Activated CD8-positive, alpha-beta T cell treated with anti-CD3 and anti-CD28 coated beads for 36 hours (primary cell): ENCODE data around the gene LYZL2. TPM values are rescaled to one million over a fixed set of nuclear protein-coding genes. Genes with fewer than 3 reads are reported as not detected.
"Not testable (repeated sequence)": the region's sequence is repeated elsewhere in the genome, so short reads cannot be mapped to it uniquely, and the experiment has no call there.

Experiments
- ATAC-seq: fragments of 200-7000 bp; cut with Tn5 transposase; one replicate; pipeline ENCODE4 v1.10.0; 2021; ENCODE audit warnings: mild to moderate bottlenecking, moderate library complexity
- CTCF ChIA-PET: fragments of 350-600 bp; sonication (Branson Sonifier 250); formaldehyde crosslinking; loops from one replicate; lab custom pipeline; 2021; ENCODE audit warnings: antibody characterized with exemption; lab: Charles Lee
- POLR2A ChIA-PET: fragments of 350-600 bp; sonication (Branson Sonifier 250); formaldehyde crosslinking; loops from one replicate; lab custom pipeline; 2021; ENCODE audit warnings: antibody characterized with exemption; lab: Charles Lee
- DNase-seq: peaks from one replicate; pipeline ENCODE4 v3.0.0-alpha.2; 2020
- H3K27ac Mint-ChIP-seq: one replicate; pipeline ENCODE4 v1.8.0; 2021; ENCODE audit warnings: mild to moderate bottlenecking, mixed read lengths
- H3K27me3 Mint-ChIP-seq: one replicate; pipeline ENCODE4 v1.8.0; 2021; ENCODE audit warnings: mixed read lengths
- H3K36me3 Mint-ChIP-seq: one replicate; pipeline ENCODE4 v1.8.0; 2021; ENCODE audit warnings: low read depth, mixed read lengths
- H3K4me1 Mint-ChIP-seq: one replicate; pipeline ENCODE4 v1.8.0; 2021; ENCODE audit warnings: low read depth, mixed read lengths
- H3K4me3 Mint-ChIP-seq: one replicate; pipeline ENCODE4 v1.8.0; 2021; ENCODE audit warnings: mild to moderate bottlenecking, moderate library complexity, mixed read lengths
- H3K9me3 Mint-ChIP-seq: one replicate; pipeline ENCODE4 v1.8.0; 2021; ENCODE audit warnings: mixed read lengths
- CTCF ChIP-seq: fragments of 200-600 bp; IDR thresholded peaks from one replicate; pipeline ENCODE4 v1.8.0; 2022; ENCODE audit warnings: antibody characterized with exemption, mild to moderate bottlenecking
- intact Hi-C: fragments of 100-400 bp; cut with micrococcal nuclease; formaldehyde crosslinking; loops from one replicate; pipeline ENCODE4 v1.10.0; 2022
- total RNA-seq, 2 experiments: library from RNA; stranded (reverse); gene quantifications; one replicate each; pipeline ENCODE4 v1.2.3, GENCODE V29; 2021

LYZL2 gene
- total RNA-seq, 2 experiments from 2014 or later: not detected

GRCh38 chr10:30606313-30606712 lies 23.2 kb downstream of the LYZL2 start:
- DNase-seq (no peak), ATAC-seq (no peak)
- Mint-ChIP-seq H3K27ac (no peak overlapping the region), H3K4me3 (no peak overlapping the region), H3K4me1 (no peaks in the 10 kb centered on the region), H3K36me3 (no peaks in the 10 kb centered on the region), H3K27me3 (peaks cover 8% of the 10 kb centered on the region), H3K9me3 (no peaks in the 10 kb centered on the region)
- ChIA-PET POLR2A (no interaction called here), CTCF (interaction anchor here (1.0 to 2.6 kb wide), 2 partner anchors 15 to 25 kb away, joined by 3 to 14 read pairs; no protein-coding TSS in a partner anchor)
- intact Hi-C loops: no loop called here
- no peak for TF ChIP-seq CTCF

DNA sequence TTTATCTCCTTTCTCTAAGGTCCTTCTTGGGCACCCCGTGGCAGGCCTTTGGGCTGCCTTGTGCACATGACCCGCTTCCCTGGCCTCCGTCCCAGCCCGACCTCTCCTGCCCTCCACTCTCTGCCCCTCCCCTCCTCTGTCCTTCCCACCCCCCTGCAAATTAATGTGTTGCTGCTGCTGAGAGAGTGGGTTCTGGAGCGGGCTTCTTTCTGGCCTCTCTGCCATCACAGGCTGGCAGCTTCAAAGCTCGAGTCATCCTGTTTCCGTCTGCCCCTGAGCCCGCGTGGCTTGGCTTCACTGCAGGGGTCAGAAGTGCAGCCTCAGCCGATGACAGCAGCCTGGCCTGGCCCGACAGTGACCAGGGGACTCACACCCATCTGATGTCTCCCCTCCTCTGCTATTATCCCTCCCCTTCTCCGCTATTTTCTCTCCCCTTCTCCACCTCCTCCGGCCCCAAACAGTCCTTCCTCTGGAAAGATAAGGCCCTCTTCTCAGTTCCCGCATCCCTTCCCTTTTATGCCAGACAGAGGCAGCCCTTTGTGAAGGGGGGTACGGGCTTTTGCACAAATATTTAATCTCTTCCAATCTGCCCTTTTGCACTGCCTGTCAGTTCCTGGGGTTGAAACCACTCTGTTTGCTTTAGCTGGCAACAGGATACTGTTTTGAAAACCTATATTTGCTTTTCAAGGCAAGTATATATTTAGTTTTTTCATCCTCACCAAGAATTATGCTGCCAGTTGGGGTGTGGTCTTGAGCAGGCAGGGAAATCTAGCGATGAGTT lies 24.0 kb downstream of the LYZL2 start:
- POLR2A ChIA-PET, intact Hi-C loops, H3K36me3 Mint-ChIP-seq: not testable (repeated sequence)

GRCh38 chr10:30603589-30603988 lies 26.0 kb downstream of the LYZL2 start:
- intact Hi-C loops: no loop called here
- Mint-ChIP-seq H3K4me1 (peaks cover 4% of the 10 kb centered on the region), H3K4me3 (no peak overlapping the region), H3K27ac (no peak overlapping the region), H3K9me3 (no peaks in the 10 kb centered on the region), H3K27me3 (peaks cover 4% of the 10 kb centered on the region), H3K36me3 (no peaks in the 10 kb centered on the region)
- ChIA-PET CTCF (interaction anchor here (1.7 to 2.3 kb wide), 3 partner anchors 13 to 36 kb away, joined by 5 to 20 read pairs (median 6); no protein-coding TSS in a partner anchor), POLR2A (no interaction called here)
- DNase-seq (no peak), ATAC-seq (no peak)
- TF ChIP-seq CTCF: no peak

More for the DNA sequence above, 24.0 kb downstream of the LYZL2 start:
- not testable (repeated sequence) for H3K27me3 Mint-ChIP-seq, H3K27ac Mint-ChIP-seq, H3K4me3 Mint-ChIP-seq, H3K4me1 Mint-ChIP-seq, H3K9me3 Mint-ChIP-seq, ATAC-seq, DNase-seq
- CTCF ChIA-PET: interaction anchor here (0.8 to 2.6 kb wide), 4 partner anchors 14 to 34 kb away, joined by 3 to 14 read pairs (median 3); no protein-coding TSS in a partner anchor

- Mint-ChIP-seq H3K4me3 (no peak overlapping the region), H3K27me3 (peaks cover 4% of the 10 kb centered on the region), H3K4me1 (peaks cover 4% of the 10 kb centered on the region), H3K27ac (no peak overlapping the region), H3K36me3 (no peaks in the 10 kb centered on the region), H3K9me3 (no peaks in the 10 kb centered on the region)
- POLR2A ChIA-PET: no interaction called here
- CTCF ChIA-PET: interaction anchor here (1.7 to 2.3 kb wide), 3 partner anchors 12 to 37 kb away, joined by 5 to 20 read pairs (median 6); no protein-coding TSS in a partner anchor
- intact Hi-C loops: no loop called here
- DNase-seq (no peak), ATAC-seq (no peak)
- TF ChIP-seq CTCF: no peak
Measured at GRCh38 chr10:30602747-30603146, 26.8 kb downstream of the LYZL2 start.

- POLR2A ChIA-PET: no interaction called here
- Mint-ChIP-seq H3K27ac (no peak overlapping the region), H3K9me3 (no peaks in the 10 kb centered on the region), H3K4me3 (no peak overlapping the region), H3K27me3 (peaks cover 4% of the 10 kb centered on the region), H3K36me3 (no peaks in the 10 kb centered on the region), H3K4me1 (peaks cover 4% of the 10 kb centered on the region)
- TF ChIP-seq CTCF: no peak
- DNase-seq: no peak
- CTCF ChIA-PET: interaction anchor here (2.0 to 2.4 kb wide), 2 partner anchors 9 to 19 kb away, joined by 8 to 15 read pairs; no protein-coding TSS in a partner anchor
- intact Hi-C loops: no loop called here
- no peak for ATAC-seq
Measured at GRCh38 chr10:30600005-30600404, 29.5 kb downstream of the LYZL2 start.
